Right lung (tissue), 10 donors: Measurements from ENCODE around the gene TAAR2. TPM values are rescaled to one million over a fixed set of nuclear protein-coding genes. Genes with fewer than 3 reads are reported as not detected.
"Not testable (repeated sequence)": the region's sequence is repeated elsewhere in the genome, so short reads cannot be mapped to it uniquely, and the experiment has no call there.

Source experiments
- DNase-seq, 2 donors: peaks; one replicate each; pipeline ENCODE4 v3.0.0-alpha.2; 2013
- long read RNA-seq, 8 donors: transcript quantifications; one replicate each; lab custom pipeline, GENCODE V29; 2026
- polyA plus RNA-seq, 5 donors: library from polyadenylated mRNA; unstranded; fragments of 120-200 nt; gene quantifications; one replicate each; pipeline versions ENCODE4 v1.2.1 to v1.2.3, GENCODE V29; 2013; ENCODE audit warnings: inconsistent platforms in 1 of 5, low replicate concordance in 1 of 5; ENCODE audit not compliant: insufficient read length in 5 of 5, insufficient read depth in 1 of 5

Gene TAAR2
- not detected for polyA plus RNA-seq
- long read RNA-seq, donor 1: 0 reads
- long read RNA-seq, donor 2: 0 reads
- long read RNA-seq, donor 3: 0 reads
- long read RNA-seq, donor 4: 0 reads
- long read RNA-seq, donor 5: 0 reads
- long read RNA-seq, donor 6: 0 reads
- long read RNA-seq, donor 7: 0 reads
- long read RNA-seq, donor 8: 0 reads

- no peak for DNase-seq
Measured at GRCh38 chr6:132624175-132624574, at the start of gene TAAR2. TSS of gene TAAR2 (minus strand) at chr6:132624275. CDS start at chr6:132624275, 0 bp downstream.

GRCh38 chr6:132673376-132674094, 49.5 kb upstream of the TAAR2 start:
- no peak for DNase-seq

GRCh38 chr6:132671295-132671694, 47.2 kb upstream of the TAAR2 start:
- no peak for DNase-seq

- DNase-seq: peak; percentile 15 to 17
Measured at GRCh38 chr6:132669690-132670291, 45.7 kb upstream of the TAAR2 start.

- no peak for DNase-seq
Measured at GRCh38 chr6:132666118-132666517, 42.0 kb upstream of the TAAR2 start.

- DNase-seq: no peak
Measured at GRCh38 chr6:132664309-132665034, 40.4 kb upstream of the TAAR2 start.

- DNase-seq: no peak
Measured at GRCh38 chr6:132663661-132664060, 39.6 kb upstream of the TAAR2 start.

GRCh38 chr6:132661906-132662305, 37.8 kb upstream of the TAAR2 start:
- peak; percentile 16 to 37 for DNase-seq

- DNase-seq: no peak
Measured at GRCh38 chr6:132659082-132659481, 35.0 kb upstream of the TAAR2 start, which contains the start of gene TAAR1. TSS of gene TAAR1 (minus strand) at chr6:132659182. CDS start at chr6:132646003, 13,179 bp downstream.

- DNase-seq: no peak
Measured at GRCh38 chr6:132651062-132651461, 27.0 kb upstream of the TAAR2 start.

GRCh38 chr6:132650429-132650828, 26.4 kb upstream of the TAAR2 start:
- DNase-seq: no peak

- no peak for DNase-seq
Measured at GRCh38 chr6:132648828-132649227, 24.8 kb upstream of the TAAR2 start.

- DNase-seq: no peak
Measured at GRCh38 chr6:132648356-132648755, 24.3 kb upstream of the TAAR2 start.

GRCh38 chr6:132643547-132643946, 19.5 kb upstream of the TAAR2 start:
- DNase-seq: no peak

GRCh38 chr6:132637135-132637534, 13.1 kb upstream of the TAAR2 start:
- DNase-seq: not testable (repeated sequence)

- DNase-seq: not testable (repeated sequence)
Measured at GRCh38 chr6:132635906-132636305, 11.8 kb upstream of the TAAR2 start.

- DNase-seq: not testable (repeated sequence)
Measured at GRCh38 chr6:132635288-132635687, 11.2 kb upstream of the TAAR2 start.

GRCh38 chr6:132634796-132635195, 10.7 kb upstream of the TAAR2 start:
- no peak for DNase-seq

- DNase-seq: no peak
Measured at GRCh38 chr6:132633362-132633761, 9.3 kb upstream of the TAAR2 start.

GRCh38 chr6:132623106-132623845, 799 bp downstream of the TAAR2 start:
- DNase-seq: no peak

- no peak for DNase-seq
Measured at GRCh38 chr6:132616677-132617076, 7.4 kb downstream of the TAAR2 start.

GRCh38 chr6:132614554-132614953, 9.5 kb downstream of the TAAR2 start:
- DNase-seq: no peak
